Activated naive CD4-positive, alpha-beta T cell treated with Interleukin-2 at 50 U/mL for 16 hours (primary cell): ENCODE data around the gene ABO.
"Not testable (repeated sequence)": the region's sequence is repeated elsewhere in the genome, so short reads cannot be mapped to it uniquely, and the experiment has no call there.

ENCODE experiments used
- DNase-seq: peaks from one replicate; pipeline ENCODE4 v3.0.0-alpha.2; 2020

The ABO gene

DNA sequence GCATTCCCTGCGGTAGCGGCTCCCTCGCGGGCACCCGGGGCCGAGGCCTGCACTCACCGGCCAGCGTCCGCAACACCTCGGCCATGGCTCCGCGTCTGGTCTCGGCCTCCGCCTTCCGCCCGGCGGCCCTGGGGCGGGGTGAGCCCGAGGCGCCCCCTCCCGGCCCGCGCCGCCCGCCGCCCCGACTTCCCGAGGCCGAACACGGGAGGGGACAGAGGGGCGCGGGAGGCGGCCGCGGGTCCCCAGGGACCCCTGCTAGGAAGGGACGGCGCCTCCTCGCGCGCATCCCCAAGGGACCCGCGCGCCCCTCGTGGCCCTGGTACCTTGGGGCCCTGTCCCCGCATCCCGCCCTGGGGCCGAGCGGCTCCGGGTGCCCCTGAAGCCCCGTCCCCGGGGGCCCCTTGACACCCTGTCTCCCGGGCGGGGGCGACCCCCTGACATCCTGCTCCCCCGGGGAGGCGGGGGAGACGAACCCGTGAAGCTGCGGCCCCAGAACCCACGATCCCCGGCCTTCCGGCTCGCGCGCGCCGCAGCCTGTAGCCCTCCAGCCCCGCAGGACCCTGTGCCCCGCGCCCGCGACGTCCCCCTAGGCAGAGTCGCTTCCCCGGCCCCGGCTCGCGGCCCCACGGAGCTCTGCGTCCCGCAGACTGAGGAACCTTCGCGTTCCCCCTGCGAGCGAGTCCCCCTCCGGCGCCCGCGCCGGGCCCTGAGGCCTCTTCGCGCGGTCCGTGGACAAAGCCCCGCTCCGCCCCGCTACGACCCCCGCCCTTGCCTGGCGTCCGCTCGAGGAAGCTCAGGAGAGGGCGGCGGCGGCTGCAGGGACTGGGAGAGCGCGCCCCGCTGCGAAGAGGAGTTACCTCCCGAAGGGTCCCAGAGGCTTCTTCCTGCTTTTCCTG, at the start of gene ABO:
TSS of gene ABO (minus strand) at position 97 of the 896 bp plus-strand sequence.
- no peak for DNase-seq

DNA sequence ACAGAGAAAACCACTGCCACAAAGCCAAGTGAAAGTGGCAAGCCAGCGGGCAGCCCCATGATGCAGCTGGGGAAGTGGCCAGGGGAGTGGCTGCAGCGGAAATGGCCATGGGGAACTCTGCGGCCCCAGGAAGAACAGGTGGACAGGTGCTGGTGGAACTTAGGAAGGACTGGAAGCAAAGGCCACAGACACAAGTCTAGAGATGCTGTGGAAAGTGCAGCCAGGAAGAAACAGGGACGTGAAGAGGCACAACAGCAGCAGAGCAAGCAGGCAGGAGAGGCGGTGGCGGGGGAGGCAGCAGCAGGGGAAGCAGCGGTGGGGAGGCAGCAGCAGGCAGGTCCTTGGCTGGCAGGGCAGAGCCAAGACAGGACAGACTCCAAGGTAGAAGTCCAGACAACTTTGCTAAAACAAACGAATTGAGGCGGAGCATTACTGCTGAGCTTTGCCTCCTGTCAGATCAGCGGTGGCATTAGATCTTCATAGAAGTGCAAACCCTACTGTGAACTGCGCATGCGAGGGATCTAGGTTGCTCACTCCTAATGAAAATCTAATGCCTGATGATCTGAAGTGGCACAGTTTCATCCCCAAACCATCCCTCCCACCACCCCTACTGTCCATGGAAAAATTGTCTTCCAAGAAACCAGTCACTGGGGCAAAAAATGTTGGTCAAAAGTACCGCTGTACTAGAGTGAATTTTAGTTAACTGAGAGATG, 49.1 kb upstream of the ABO start:
- DNase-seq = no peak

DNA sequence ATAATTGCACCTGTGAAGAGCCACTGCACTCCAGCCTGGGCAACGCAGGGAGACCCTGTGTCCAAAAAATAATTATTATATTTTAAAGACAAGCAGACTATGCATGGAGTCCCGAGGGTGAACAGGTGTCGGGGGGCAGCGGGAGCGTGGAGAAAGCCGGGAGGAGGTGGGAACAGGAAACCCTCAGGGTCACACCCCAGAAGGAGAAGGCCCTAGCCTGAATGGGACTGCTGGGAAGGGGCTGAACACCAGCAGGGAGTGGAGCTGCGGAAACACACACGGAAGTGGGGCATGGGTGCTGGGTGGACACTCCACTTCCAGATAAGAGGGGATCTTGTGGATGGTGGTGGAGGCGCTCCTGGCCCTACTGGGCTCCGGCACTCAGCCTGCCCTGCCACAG, 48.2 kb upstream of the ABO start:
- no peak for DNase-seq

DNA sequence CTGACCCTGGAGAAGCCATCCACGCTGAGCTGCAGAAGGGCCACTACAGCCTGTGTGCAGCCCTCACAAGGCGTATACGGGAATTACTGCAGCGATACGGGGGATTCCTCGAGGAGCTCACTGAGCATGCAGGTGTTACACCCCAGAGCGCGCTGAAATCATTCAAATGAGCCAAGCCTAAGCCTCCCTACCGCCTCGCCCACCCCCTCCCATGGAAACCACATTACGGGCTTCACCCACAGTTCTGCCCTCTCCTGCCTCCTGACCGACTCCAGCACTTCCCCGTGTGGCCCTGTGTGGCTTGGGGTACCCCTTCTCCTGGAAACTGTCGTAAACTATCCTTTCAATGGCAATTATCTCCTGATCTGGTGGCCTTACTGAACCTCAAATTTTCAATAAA, 47.7 kb upstream of the ABO start:
- DNase-seq = no peak

- no peak for DNase-seq
Measured at GRCh38 chr9:133321411-133321935, 46.5 kb upstream of the ABO start.

GRCh38 chr9:133320421-133320881, 45.5 kb upstream of the ABO start:
- DNase-seq = no peak

DNA sequence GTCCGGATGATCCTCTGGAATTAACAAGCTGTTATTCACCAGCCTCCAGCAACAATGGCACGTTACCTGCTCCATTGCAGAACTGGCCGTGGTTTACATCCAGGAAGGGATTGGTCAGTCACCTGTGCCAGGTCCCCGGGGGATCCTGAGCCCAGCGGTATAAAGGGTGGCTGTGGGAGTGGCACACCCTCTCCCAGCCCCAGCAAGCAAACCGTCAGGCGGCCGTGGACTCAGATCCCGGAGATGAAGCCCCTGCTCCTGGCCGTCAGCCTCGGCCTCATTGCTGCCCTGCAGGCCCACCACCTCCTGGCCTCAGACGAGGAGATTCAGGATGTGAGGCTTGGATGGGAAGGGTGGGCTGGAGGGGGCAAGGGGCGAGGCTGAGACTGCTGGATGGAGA, 42.5 kb upstream of the ABO start:
- DNase-seq = not testable (repeated sequence)

GRCh38 chr9:133315997-133316396, 41.0 kb upstream of the ABO start:
- no peak for DNase-seq

DNA sequence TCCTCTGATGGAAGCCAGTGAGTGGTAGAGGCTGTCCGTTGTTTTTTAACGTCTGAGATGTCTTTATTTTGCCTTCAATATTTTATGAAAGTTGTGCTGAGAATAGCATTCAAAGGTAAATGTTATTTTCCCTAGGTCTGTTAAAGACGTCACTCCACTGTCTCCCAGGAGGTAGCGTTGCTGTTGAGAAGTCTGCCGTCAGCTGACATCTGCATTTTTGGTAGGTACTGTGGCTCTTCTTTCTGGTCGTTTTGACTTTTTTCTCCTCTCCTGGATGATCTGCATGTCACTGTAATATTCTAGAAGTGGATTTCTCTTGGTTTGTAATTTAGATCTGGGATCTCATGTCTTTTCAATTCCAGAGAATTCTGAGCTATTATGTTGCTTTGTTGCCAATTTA, 34.6 kb upstream of the ABO start:
- DNase-seq = no peak

DNA sequence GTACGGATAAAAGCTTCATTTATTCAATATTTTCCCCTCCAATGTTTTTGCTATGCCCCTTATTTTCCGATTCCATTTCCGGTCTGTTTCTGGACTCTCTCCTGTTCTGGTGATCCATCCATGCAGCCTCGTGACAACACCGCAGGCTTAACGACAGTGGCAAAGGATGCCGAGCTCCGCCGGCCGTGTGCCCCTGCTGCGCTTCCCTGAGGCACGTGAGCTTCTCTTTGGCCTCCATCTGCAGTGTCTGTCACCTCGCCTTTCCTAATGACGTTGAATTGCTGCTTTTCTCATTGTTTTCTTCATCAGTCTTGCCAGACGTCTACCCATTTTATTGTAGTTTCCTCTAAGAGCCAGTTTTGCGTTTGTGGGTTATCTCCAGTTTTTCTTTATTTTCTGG, 32.3 kb upstream of the ABO start:
- DNase-seq = no peak

DNA sequence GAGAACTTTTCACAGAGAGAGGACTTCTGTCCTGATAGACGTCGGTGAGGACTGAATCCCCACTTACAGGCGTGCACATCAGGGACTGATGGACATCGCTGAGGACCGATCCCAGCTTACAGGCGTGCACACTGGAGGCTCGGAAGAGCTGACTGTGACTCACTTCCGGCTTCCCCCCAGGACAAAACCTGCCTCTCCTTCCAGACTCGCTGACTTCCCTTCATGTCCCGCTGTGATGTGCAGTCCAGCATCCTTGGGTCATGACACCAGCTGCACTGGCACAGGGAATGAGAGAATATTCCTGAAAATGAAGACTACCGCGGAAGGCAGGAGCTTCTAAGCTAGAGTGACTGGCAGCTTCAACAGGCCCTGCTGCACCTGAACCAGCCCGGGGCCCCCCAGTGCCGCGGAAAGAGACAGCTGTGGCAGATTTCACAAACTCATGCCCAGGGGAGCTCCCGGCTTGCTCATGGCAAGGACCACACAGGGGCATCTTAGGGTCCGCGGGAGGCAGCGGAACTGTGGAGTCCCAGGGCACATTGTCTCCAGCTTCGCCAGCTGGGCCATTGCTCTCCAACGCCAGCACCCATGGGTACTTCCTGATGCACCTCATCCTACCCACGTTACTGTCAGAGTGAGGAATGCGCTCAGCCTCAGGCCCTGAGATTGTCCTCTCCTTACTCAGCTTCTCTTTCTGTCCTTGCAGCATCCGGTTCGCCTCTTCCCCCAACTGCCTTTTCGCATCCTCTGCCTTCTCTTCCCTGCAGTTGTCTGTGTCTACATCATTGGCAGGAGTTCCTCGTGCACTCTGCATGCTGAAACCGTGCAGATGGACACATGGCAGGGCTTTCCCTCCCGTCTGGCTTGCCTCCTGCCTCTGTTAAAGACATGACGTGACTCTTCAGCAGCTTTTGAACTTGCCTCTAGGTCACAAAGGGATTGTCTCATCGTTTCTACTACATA, 31.5 kb upstream of the ABO start:
- no peak for DNase-seq

- no peak for DNase-seq
Measured at GRCh38 chr9:133305731-133306130, 30.7 kb upstream of the ABO start.

DNA sequence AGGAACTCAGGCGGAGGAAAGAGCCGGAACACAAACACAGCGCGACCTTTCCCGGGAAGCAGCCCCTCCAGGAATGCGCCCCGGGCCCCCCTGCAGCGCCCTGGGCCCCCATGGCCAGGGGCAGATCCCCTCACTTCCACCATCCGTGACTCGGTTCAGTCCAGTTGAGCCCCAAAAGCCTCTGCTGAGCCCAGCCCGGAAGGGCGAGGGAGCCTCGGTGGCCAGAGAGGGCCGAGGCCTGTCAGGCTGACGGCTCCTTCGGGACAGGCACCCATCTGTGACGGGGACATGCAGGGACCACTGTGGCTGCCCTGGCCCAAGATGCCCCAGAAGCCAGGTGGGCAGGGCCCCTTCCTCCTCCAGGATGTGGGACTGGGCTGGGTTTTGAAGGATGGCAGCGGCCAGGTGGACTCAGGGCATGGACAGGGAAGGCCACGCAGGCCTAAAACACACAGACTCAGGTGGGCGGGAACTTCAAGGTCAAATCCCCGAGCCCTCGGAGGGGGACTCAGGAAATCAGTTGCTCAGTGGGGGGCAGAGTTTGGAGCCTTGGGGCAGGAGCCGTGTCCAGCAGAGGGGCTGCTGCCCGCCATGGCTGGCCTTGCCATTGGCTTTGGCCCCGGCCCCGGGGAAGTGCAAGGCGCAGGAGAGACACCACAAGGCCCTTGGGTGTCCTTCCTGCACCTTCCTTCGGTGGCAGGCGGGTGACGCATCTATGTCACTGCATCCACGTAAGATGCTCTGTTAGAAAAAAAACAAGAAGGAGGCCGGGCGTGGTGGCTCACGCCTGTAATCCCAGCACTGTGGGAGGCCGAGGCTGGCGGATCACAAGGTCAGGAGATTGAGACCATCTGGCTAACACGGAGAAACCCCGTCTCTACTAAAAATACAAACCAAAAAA, 29.7 kb upstream of the ABO start:
- no peak for DNase-seq

- DNase-seq = no peak
Measured at GRCh38 chr9:133304158-133304470, 29.1 kb upstream of the ABO start.

DNA sequence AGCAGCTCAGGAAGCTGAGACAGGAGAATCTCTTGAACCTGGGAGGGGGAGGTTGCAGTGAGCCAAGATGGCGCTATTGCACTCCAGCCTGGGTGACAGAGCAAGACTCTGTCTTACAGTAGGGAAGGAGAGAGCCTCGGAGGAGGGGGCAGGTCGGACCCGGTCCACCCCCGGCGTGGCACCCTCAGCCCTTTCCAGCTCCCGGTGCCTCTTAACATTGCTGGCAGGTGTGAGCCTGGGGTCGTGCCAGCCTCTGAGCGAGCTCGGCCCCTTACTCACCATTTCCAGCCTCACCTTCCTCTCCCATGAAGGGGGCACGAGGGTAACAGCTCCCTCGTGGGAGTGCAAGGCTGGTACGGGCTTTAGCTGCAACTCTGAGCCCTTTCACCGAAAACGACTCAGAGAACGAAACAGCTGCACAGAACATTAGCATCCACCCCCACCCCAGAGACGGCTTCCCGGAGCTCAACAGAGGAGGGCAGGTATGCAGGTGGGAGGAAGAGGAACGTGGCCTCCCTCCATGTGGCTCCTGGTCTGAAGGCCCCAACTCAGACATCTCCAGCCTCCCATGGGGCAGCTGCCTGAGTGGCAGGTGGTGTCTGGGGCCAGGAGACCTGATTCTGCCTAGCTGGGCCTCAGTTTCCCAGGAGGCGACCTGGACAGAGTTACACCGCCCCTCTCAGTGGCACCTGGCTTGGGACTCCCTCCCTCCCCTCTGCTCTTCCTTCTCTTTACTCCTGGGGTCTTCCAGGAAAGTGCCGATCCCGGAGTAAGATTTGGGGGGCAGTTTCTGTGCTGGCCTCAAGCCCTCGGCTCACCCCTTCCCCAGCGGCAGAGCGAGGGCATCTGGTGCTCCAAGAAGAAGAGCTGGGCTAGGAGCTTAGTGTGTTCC, 28.5 kb upstream of the ABO start:
- no peak for DNase-seq

DNA sequence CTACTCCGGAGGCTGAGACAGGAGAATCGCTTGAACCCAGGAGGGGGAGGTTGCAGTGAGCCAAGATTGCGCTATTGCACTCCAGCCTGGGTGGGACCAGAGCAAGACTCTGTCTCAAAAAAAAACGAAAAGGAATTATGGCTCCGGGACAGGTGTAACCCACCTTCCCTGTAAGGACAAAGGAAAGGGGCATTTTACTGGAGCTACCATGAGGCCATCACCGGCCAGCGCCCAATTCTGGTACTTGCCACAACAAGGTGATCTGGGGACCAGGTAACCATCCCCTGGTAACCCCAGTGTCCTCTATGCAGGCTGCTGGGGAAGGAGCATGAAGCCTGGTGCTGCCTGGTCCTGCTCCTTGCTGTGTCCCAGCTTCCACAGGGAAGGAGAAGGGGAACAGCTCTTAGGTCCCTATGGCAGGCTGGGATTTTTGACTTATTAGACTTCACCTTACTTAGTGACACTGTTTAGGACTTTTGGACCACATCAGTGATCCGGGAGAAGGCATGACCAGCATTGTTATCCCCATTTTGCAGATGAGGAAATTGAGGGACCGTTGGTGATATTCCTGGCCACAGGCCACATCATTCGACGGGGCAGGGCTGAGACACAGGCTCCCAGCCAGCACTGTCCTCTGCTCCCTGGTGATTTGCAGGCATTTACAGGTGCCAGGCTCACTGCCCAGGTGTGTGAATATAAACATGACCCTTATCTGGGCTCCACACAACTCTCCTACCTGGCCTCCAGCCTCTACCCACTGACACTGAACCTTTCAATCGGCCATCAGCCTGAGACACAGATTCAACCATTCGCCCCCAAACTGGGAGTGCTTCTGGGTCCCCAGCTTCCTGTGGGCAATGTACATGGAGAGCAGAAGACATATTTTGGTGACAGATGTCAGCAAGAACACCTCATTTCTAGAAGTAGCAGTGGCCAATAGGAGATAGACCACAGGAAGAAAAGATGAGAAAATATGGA, 26.5 kb upstream of the ABO start:
- no peak for DNase-seq

DNA sequence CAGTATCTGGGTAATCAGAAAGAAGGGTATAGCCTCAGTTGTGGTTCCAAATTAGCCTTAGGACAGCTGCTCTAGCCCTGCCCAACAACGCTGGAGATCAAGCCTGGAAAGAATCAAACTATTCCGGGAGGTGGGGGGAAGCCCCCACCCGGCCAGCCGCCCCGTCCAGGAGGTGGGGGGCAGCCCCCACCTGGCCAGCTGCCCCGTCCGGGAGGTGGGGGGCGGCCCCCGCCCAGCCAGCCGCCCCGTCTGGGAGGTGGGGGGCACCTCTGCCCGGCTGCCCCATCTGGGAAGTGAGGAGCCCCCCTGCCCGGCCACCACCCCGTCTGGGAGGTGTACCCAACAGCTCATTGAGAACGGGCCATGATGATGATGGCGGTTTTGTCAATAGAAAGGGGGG, 25.0 kb upstream of the ABO start:
- not testable (repeated sequence) for DNase-seq

DNA sequence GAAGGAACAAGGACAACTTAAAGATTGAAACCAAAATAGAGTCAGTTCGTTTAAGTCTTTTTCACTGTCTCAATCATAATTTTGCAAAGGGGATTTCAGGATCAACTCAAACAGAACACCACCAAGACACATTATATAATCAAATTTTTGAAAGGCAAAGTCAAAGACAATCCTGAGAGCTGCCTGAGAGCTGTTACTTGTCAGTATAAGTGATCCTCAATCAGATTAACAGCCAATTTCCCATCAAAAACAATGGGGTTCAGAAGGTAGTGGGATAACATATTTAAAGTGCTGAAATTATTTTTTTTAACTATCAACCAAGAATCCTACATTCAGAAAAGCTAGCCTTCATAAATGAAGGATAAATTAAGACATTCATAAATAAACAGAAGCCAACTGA, 19.3 kb upstream of the ABO start:
- no peak for DNase-seq

GRCh38 chr9:133290751-133291302, 15.8 kb upstream of the ABO start:
- no peak for DNase-seq
